Measurements from ENCODE around the gene ERBIN. TPM values are rescaled to one million over a fixed set of nuclear protein-coding genes. Genes with fewer than 3 reads are reported as not detected.

The ERBIN gene
- total and polyA plus RNA-seq, 10 of the 15 experiments (the other 5 are each of a cell fraction or from before 2014, with no cell fraction given), result 9.5 to 91.1 (median 49.4) TPM

DNA sequence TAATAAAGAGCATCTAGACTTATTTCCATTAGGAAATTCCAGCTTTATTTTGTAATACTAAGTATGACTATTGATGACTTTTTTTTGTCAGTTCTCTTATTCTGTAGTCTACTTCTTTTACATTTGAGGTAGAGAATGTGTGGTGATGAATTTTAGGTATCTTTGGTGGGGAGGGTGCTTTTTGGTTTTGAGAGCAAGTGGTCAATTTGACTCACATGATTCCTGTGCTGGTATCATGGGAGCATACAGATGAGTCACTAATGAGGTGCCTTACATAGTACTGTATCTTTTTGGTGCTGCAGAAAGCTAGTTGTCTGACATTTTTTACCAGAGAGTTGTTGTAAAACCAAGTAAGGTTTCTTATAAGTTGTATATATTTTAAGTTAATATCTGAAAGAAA lies 35.3 kb downstream of the ERBIN start (continued):
- TF ChIP-seq EP300 (IDR thresholded peaks at IDR 0.05; ENCODE audit: borderline replicate concordance in 1 of 2, control insufficient read depth in 1 of 2, low read depth in 2 of 2, low read length in 2 of 2) (peak in 1 of 2 experiments; percentile 29; a peak in 1 of 4 replicates), TCF12 (IDR thresholded peaks at IDR 0.05; ENCODE audit: low read depth, low read length) (no peak), SMC3 (IDR thresholded peaks at IDR 0.05; ENCODE audit: borderline replicate concordance, low read length) (no peak), CBX3 (IDR thresholded peaks at IDR 0.05; ENCODE audit: borderline replicate concordance, low read depth) (no peak), GABPA (IDR thresholded peaks at IDR 0.05; ENCODE audit: low read depth) (no peak), TARDBP (IDR thresholded peaks at IDR 0.05; ENCODE audit: borderline replicate concordance) (no peak), STAT1 (conservative IDR thresholded peaks at IDR 0.05) (no peak), MTA2 (IDR thresholded peaks at IDR 0.05; ENCODE audit: low read depth) (peak; percentile 72; the same call in 1 of the 2 replicates), RAD51 (IDR thresholded peaks at IDR 0.05) (peak; percentile 83), RUNX3 (IDR thresholded peaks at IDR 0.05; ENCODE audit: low read length) (peak; percentile 64), EGR1 (IDR thresholded peaks at IDR 0.05; ENCODE audit: borderline replicate concordance in 1 of 2, low read depth in 2 of 2, low read length in 2 of 2) (no peak), E2F8 (IDR thresholded peaks at IDR 0.05; ENCODE audit: low read depth, partially characterized antibody) (no peak), JUND (IDR thresholded peaks at IDR 0.05; ENCODE audit: low read depth, low read length) (no peak), JUNB (IDR thresholded peaks at IDR 0.05) (peak; percentile 61)
- TF ChIP-seq, protein P1, sequence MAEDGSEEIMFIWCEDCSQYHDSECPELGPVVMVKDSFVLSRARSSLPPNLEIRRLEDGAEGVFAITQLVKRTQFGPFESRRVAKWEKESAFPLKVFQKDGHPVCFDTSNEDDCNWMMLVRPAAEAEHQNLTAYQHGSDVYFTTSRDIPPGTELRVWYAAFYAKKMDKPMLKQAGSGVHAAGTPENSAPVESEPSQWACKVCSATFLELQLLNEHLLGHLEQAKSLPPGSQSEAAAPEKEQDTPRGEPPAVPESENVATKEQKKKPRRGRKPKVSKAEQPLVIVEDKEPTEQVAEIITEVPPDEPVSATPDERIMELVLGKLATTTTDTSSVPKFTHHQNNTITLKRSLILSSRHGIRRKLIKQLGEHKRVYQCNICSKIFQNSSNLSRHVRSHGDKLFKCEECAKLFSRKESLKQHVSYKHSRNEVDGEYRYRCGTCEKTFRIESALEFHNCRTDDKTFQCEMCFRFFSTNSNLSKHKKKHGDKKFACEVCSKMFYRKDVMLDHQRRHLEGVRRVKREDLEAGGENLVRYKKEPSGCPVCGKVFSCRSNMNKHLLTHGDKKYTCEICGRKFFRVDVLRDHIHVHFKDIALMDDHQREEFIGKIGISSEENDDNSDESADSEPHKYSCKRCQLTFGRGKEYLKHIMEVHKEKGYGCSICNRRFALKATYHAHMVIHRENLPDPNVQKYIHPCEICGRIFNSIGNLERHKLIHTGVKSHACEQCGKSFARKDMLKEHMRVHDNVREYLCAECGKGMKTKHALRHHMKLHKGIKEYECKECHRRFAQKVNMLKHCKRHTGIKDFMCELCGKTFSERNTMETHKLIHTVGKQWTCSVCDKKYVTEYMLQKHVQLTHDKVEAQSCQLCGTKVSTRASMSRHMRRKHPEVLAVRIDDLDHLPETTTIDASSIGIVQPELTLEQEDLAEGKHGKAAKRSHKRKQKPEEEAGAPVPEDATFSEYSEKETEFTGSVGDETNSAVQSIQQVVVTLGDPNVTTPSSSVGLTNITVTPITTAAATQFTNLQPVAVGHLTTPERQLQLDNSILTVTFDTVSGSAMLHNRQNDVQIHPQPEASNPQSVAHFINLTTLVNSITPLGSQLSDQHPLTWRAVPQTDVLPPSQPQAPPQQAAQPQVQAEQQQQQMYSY (CRISPR knock-in tag; IDR thresholded peaks at IDR 0.05), result no peak
- TF ChIP-seq, protein P2, sequence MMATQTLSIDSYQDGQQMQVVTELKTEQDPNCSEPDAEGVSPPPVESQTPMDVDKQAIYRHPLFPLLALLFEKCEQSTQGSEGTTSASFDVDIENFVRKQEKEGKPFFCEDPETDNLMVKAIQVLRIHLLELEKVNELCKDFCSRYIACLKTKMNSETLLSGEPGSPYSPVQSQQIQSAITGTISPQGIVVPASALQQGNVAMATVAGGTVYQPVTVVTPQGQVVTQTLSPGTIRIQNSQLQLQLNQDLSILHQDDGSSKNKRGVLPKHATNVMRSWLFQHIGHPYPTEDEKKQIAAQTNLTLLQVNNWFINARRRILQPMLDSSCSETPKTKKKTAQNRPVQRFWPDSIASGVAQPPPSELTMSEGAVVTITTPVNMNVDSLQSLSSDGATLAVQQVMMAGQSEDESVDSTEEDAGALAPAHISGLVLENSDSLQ (IDR thresholded peaks at IDR 0.05), result no peak
- TF ChIP-seq, protein P3, sequence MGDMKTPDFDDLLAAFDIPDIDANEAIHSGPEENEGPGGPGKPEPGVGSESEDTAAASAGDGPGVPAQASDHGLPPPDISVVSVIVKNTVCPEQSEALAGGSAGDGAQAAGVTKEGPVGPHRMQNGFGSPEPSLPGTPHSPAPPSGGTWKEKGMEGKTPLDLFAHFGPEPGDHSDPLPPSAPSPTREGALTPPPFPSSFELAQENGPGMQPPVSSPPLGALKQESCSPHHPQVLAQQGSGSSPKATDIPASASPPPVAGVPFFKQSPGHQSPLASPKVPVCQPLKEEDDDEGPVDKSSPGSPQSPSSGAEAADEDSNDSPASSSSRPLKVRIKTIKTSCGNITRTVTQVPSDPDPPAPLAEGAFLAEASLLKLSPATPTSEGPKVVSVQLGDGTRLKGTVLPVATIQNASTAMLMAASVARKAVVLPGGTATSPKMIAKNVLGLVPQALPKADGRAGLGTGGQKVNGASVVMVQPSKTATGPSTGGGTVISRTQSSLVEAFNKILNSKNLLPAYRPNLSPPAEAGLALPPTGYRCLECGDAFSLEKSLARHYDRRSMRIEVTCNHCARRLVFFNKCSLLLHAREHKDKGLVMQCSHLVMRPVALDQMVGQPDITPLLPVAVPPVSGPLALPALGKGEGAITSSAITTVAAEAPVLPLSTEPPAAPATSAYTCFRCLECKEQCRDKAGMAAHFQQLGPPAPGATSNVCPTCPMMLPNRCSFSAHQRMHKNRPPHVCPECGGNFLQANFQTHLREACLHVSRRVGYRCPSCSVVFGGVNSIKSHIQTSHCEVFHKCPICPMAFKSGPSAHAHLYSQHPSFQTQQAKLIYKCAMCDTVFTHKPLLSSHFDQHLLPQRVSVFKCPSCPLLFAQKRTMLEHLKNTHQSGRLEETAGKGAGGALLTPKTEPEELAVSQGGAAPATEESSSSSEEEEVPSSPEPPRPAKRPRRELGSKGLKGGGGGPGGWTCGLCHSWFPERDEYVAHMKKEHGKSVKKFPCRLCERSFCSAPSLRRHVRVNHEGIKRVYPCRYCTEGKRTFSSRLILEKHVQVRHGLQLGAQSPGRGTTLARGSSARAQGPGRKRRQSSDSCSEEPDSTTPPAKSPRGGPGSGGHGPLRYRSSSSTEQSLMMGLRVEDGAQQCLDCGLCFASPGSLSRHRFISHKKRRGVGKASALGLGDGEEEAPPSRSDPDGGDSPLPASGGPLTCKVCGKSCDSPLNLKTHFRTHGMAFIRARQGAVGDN (IDR thresholded peaks at IDR 0.05), result no peak

All from GM12878 (cell line).